ENCODE measurements around the gene BRD8. TPM values are rescaled to one million over a fixed set of nuclear protein-coding genes. Genes with fewer than 3 reads are reported as not detected.

BRD8 gene
- total and polyA plus RNA-seq, 10 of the 15 experiments (the other 5 are each of a cell fraction or from before 2014, with no cell fraction given), result 28.1 to 78.5 (median 44.5) TPM

DNA sequence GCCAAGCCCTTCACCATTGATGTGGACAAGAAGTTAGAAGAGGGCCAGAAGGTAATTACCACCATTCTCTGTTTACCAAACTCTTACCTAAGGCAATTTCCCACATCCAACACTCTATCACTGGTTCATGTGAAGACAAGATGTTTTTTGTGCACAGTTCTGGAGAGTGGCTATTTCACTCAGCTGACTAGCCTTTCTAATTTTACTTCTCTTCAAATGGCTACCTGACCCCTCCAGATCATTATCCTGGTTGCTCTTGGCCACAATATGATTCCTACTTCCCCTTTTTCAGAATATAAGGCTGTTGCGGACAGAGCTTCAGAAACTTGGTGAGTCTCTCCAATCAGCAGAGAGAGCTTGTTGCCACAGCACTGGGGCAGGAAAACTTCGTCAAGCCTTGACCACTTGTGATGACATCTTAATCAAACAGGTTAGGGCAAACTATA is 7.6 kb upstream of the BRD8 start (continued):
- TF ChIP-seq, protein P1, sequence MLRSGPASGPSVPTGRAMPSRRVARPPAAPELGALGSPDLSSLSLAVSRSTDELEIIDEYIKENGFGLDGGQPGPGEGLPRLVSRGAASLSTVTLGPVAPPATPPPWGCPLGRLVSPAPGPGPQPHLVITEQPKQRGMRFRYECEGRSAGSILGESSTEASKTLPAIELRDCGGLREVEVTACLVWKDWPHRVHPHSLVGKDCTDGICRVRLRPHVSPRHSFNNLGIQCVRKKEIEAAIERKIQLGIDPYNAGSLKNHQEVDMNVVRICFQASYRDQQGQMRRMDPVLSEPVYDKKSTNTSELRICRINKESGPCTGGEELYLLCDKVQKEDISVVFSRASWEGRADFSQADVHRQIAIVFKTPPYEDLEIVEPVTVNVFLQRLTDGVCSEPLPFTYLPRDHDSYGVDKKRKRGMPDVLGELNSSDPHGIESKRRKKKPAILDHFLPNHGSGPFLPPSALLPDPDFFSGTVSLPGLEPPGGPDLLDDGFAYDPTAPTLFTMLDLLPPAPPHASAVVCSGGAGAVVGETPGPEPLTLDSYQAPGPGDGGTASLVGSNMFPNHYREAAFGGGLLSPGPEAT (IDR thresholded peaks at IDR 0.05; ENCODE audit: low read depth), result 0 out of 2 replicates have a peak, but pooled peaks have one; percentile 46
- TF ChIP-seq SP1 (IDR thresholded peaks at IDR 0.05; ENCODE audit: low read depth, low read length) (peak; percentile 16), RFX5 (IDR thresholded peaks at IDR 0.05; ENCODE audit: low read depth, low read length) (peak; percentile 80)

DNA sequence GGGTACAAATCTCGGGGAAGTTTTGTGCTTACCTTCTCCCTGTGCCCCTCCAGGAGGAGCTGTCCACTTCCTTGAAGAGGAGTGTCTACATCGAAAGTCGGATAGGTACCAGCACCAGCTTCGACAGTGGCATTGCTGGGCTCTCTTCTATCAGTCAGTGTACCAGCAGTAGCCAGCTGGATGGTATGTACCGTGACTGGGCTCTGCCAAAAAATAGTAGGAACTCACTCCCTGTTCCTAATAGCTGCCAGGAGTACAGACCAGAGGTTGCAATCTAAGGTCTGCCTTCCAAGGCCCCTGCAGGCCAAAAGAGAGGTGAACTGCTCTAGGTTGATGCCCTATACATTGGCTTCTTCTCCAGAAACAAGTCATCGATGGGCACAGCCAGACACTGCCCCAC is 4.4 kb upstream of the BRD8 start:
- DNase-seq (ENCODE audit: low read depth, low spot score) (no peak), ATAC-seq (no peak), FAIRE-seq (no peak)
- in situ Hi-C loops (cut with MboI) (loop anchor here (10.0 to 25.0 kb wide), 2 partner anchors 232 to 329 kb away; no protein-coding TSS in a partner anchor), intact Hi-C loops (cut with micrococcal nuclease; ENCODE audit: unreplicated experiment) (no loop called here)
- Histone ChIP-seq H3K4me3 (no peak overlapping the region), H3K9me3 (replicated peaks; ENCODE audit: control insufficient read depth, insufficient read depth, low read length) (no peaks in the 10 kb centered on the region), H3K36me3 (ENCODE audit: control insufficient read depth in 2 of 2, insufficient read depth in 2 of 2, low read length in 1 of 2) (peaks cover 31 to 43% of the 10 kb centered on the region in 2 experiments), H3K4me1 (ENCODE audit: control insufficient read depth, insufficient read depth, low read length) (peaks cover 12% of the 10 kb centered on the region), H4K20me1 (ENCODE audit: control insufficient read depth, insufficient read depth) (no peaks in the 10 kb centered on the region), H3K79me2 (ENCODE audit: control insufficient read depth, insufficient read depth, low read length) (peaks cover 28% of the 10 kb centered on the region), H3K27ac (ENCODE audit: control insufficient read depth, insufficient read depth) (no peak overlapping the region), H3K4me2 (ENCODE audit: control insufficient read depth, insufficient read depth) (no peak overlapping the region), H3K9ac (ENCODE audit: control insufficient read depth, insufficient read depth, low read length) (no peak overlapping the region), H3K27me3 (replicated peaks in 1 of 2; ENCODE audit: control insufficient read depth in 2 of 2, insufficient read depth in 2 of 2, low read length in 1 of 2) (no peaks in the 10 kb centered on the region), H2AFZ (ENCODE audit: control insufficient read depth, low read depth, low read length) (no peak overlapping the region)
- CTCF ChIA-PET, result interaction anchor here (0.5 kb wide), 1 partner anchor 99 kb away, joined by 3 read pairs; no protein-coding TSS in a partner anchor
- RAD21 ChIA-PET (ENCODE audit: unreplicated experiment), result no interaction called here
- WGBS (ENCODE audit: insufficient coverage, insufficient replicate concordance, low lambda C conversion rate, missing lambda C conversion rate), result 100% methylated on average over 3 of the region's 6 CpGs
- POLR2A ChIA-PET, result no interaction called here
- no TSS peak for BruUV-seq (replicated peaks)
- SMC1A ChIA-PET (ENCODE audit: uncharacterized antibody, unreplicated experiment), result no interaction called here
- no peak for TF ChIP-seq CBX3 (IDR thresholded peaks at IDR 0.05; ENCODE audit: borderline replicate concordance, low read depth)
- TF ChIP-seq TCF12 (IDR thresholded peaks at IDR 0.05; ENCODE audit: low read depth, low read length), result no peak
- no peak for TF ChIP-seq CBX5 (IDR thresholded peaks at IDR 0.05; ENCODE audit: low read depth)
- TF ChIP-seq BCL11A (IDR thresholded peaks at IDR 0.05; ENCODE audit: low read depth, low read length), result no peak
- TF ChIP-seq, protein P2, sequence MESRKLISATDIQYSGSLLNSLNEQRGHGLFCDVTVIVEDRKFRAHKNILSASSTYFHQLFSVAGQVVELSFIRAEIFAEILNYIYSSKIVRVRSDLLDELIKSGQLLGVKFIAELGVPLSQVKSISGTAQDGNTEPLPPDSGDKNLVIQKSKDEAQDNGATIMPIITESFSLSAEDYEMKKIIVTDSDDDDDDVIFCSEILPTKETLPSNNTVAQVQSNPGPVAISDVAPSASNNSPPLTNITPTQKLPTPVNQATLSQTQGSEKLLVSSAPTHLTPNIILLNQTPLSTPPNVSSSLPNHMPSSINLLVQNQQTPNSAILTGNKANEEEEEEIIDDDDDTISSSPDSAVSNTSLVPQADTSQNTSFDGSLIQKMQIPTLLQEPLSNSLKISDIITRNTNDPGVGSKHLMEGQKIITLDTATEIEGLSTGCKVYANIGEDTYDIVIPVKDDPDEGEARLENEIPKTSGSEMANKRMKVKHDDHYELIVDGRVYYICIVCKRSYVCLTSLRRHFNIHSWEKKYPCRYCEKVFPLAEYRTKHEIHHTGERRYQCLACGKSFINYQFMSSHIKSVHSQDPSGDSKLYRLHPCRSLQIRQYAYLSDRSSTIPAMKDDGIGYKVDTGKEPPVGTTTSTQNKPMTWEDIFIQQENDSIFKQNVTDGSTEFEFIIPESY (IDR thresholded peaks at IDR 0.05), result no peak
- no peak for TF ChIP-seq CEBPB (IDR thresholded peaks at IDR 0.05; ENCODE audit: borderline replicate concordance in 1 of 2, low read depth in 2 of 2, low read length in 2 of 2)
- TF ChIP-seq NR2F1 (conservative IDR thresholded peaks at IDR 0.05), result no peak
- TF ChIP-seq, protein P3, sequence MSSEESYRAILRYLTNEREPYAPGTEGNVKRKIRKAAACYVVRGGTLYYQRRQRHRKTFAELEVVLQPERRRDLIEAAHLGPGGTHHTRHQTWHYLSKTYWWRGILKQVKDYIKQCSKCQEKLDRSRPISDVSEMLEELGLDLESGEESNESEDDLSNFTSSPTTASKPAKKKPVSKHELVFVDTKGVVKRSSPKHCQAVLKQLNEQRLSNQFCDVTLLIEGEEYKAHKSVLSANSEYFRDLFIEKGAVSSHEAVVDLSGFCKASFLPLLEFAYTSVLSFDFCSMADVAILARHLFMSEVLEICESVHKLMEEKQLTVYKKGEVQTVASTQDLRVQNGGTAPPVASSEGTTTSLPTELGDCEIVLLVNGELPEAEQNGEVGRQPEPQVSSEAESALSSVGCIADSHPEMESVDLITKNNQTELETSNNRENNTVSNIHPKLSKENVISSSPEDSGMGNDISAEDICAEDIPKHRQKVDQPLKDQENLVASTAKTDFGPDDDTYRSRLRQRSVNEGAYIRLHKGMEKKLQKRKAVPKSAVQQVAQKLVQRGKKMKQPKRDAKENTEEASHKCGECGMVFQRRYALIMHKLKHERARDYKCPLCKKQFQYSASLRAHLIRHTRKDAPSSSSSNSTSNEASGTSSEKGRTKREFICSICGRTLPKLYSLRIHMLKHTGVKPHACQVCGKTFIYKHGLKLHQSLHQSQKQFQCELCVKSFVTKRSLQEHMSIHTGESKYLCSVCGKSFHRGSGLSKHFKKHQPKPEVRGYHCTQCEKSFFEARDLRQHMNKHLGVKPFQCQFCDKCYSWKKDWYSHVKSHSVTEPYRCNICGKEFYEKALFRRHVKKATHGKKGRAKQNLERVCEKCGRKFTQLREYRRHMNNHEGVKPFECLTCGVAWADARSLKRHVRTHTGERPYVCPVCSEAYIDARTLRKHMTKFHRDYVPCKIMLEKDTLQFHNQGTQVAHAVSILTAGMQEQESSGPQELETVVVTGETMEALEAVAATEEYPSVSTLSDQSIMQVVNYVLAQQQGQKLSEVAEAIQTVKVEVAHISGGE (CRISPR knock-in tag; IDR thresholded peaks at IDR 0.05), result no peak
- TF ChIP-seq TARDBP (IDR thresholded peaks at IDR 0.05; ENCODE audit: borderline replicate concordance), result no peak
- TF ChIP-seq NR2C1 (IDR thresholded peaks at IDR 0.05), result no peak
- no peak for TF ChIP-seq TCF7 (IDR thresholded peaks at IDR 0.05; ENCODE audit: borderline replicate concordance)
- no peak for TF ChIP-seq RELA (IDR thresholded peaks at IDR 0.05; ENCODE audit: borderline replicate concordance, partially characterized antibody)
